ENCODE results near the gene TAF1A. TPM values are rescaled to one million over a fixed set of nuclear protein-coding genes. Genes with fewer than 3 reads are reported as not detected.

Gene TAF1A
- total RNA-seq, 2 donors from 2014 or later = 2.0 to 2.8 TPM

DNA sequence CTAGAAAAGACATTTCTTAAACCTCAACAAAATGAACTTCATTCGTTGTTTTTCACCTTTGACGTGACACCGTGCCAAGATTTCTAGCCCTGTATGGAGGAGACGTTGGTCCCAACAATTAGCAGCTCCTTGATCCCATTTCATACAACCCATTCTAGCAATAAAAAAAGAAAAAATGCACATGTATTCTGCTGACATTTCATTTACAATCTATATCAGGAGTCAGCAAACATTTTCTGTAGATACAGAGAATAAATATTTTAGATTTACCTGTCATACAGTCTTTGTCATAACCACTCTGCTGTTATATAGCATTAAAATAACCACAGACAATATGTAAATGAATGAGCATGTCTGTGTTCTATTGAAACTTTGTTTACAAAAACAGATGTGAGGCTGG is 7.0 kb upstream of the TAF1A start:
- TF ChIP-seq, protein P1, sequence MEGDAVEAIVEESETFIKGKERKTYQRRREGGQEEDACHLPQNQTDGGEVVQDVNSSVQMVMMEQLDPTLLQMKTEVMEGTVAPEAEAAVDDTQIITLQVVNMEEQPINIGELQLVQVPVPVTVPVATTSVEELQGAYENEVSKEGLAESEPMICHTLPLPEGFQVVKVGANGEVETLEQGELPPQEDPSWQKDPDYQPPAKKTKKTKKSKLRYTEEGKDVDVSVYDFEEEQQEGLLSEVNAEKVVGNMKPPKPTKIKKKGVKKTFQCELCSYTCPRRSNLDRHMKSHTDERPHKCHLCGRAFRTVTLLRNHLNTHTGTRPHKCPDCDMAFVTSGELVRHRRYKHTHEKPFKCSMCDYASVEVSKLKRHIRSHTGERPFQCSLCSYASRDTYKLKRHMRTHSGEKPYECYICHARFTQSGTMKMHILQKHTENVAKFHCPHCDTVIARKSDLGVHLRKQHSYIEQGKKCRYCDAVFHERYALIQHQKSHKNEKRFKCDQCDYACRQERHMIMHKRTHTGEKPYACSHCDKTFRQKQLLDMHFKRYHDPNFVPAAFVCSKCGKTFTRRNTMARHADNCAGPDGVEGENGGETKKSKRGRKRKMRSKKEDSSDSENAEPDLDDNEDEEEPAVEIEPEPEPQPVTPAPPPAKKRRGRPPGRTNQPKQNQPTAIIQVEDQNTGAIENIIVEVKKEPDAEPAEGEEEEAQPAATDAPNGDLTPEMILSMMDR (IDR thresholded peaks at IDR 0.05) = no peak
- no peaks in the 10 kb centered on the region for H3K9me3 ChIP-seq
- no peak overlapping the region for H3K27ac ChIP-seq
- H3K36me3 ChIP-seq = no peaks in the 10 kb centered on the region
- H3K4me3 ChIP-seq = no peak overlapping the region
- no peaks in the 10 kb centered on the region for H3K4me1 ChIP-seq (ENCODE audit: control insufficient read depth in 1 of 2, low read depth in 2 of 2)
- ATAC-seq (ENCODE audit: insufficient number of reproducible peaks, low FRiP score, low read depth) = no peak
- no peak for DNase-seq (ENCODE audit: low spot score)
- H3K27me3 ChIP-seq (replicated peaks; ENCODE audit: insufficient read depth) = no peaks in the 10 kb centered on the region

GRCh38 chr1:222594789-222595188 is 5.1 kb upstream of the TAF1A start:
- Histone ChIP-seq H3K4me3 (no peak overlapping the region), H3K36me3 (no peaks in the 10 kb centered on the region), H3K27ac (no peak overlapping the region), H3K4me1 (ENCODE audit: control insufficient read depth in 1 of 2, low read depth in 2 of 2) (peaks cover 5 to 7% of the 10 kb centered on the region in 2 donors), H3K27me3 (replicated peaks; ENCODE audit: insufficient read depth) (no peaks in the 10 kb centered on the region), H3K9me3 (no peaks in the 10 kb centered on the region)
- no peak for ATAC-seq (ENCODE audit: insufficient number of reproducible peaks, low FRiP score, low read depth)
- TF ChIP-seq, protein P1 (IDR thresholded peaks at IDR 0.05) = no peak
- DNase-seq (ENCODE audit: low spot score) = no peak

GRCh38 chr1:222592171-222592570 is 2.4 kb upstream of the TAF1A start:
- no peaks in the 10 kb centered on the region for H3K9me3 ChIP-seq
- H3K4me3 ChIP-seq = no peak overlapping the region
- TF ChIP-seq, protein P1 (IDR thresholded peaks at IDR 0.05) = no peak
- H3K4me1 ChIP-seq (ENCODE audit: control insufficient read depth in 1 of 2, low read depth in 2 of 2) = peaks cover 15 to 24% of the 10 kb centered on the region in 2 donors
- ATAC-seq (ENCODE audit: insufficient number of reproducible peaks, low FRiP score, low read depth) = no peak
- H3K27ac ChIP-seq = no peak overlapping the region
- DNase-seq (ENCODE audit: low spot score) = no peak
- H3K36me3 ChIP-seq = no peaks in the 10 kb centered on the region
- no peaks in the 10 kb centered on the region for H3K27me3 ChIP-seq (replicated peaks; ENCODE audit: insufficient read depth)

GRCh38 chr1:222588135-222588534 is 1.6 kb downstream of the TAF1A start:
- DNase-seq (ENCODE audit: low spot score) (no peak), ATAC-seq (ENCODE audit: insufficient number of reproducible peaks, low FRiP score, low read depth) (no peak)
- peaks cover 22 to 33% of the 10 kb centered on the region in 2 donors for H3K4me1 ChIP-seq (ENCODE audit: control insufficient read depth in 1 of 2, low read depth in 2 of 2)
- H3K27ac ChIP-seq = no peak overlapping the region
- H3K36me3 ChIP-seq = no peaks in the 10 kb centered on the region
- TF ChIP-seq, protein P1 (IDR thresholded peaks at IDR 0.05) = no peak
- H3K9me3 ChIP-seq = no peaks in the 10 kb centered on the region
- H3K27me3 ChIP-seq (replicated peaks; ENCODE audit: insufficient read depth) = no peaks in the 10 kb centered on the region
- no peak overlapping the region for H3K4me3 ChIP-seq

GRCh38 chr1:222586842-222587241 is 2.9 kb downstream of the TAF1A start:
- Histone ChIP-seq H3K27ac (no peak overlapping the region), H3K9me3 (no peaks in the 10 kb centered on the region), H3K27me3 (replicated peaks; ENCODE audit: insufficient read depth) (no peaks in the 10 kb centered on the region), H3K4me3 (no peak overlapping the region), H3K36me3 (no peaks in the 10 kb centered on the region), H3K4me1 (ENCODE audit: control insufficient read depth in 1 of 2, low read depth in 2 of 2) (peaks cover 22 to 40% of the 10 kb centered on the region in 2 donors)
- TF ChIP-seq, protein P1 (IDR thresholded peaks at IDR 0.05) = no peak
- DNase-seq (ENCODE audit: low spot score) = no peak
- ATAC-seq (ENCODE audit: insufficient number of reproducible peaks, low FRiP score, low read depth) = no peak
